SK-N-SH (cell line): ENCODE measurements around the gene ELMO1. TPM values are rescaled to one million over a fixed set of nuclear protein-coding genes. Genes with fewer than 3 reads are reported as not detected.

Experiments used
- CTCF ChIA-PET: fragments of 300-600, 350-600 bp; formaldehyde crosslinking; extraction: SDS; loops from one replicate; lab custom pipeline; 2021; lab: Yijun Ruan, JAX
- POLR2A ChIA-PET: fragments of 350-600 bp; sonication (Branson Sonifier 250); formaldehyde crosslinking; extraction: SDS; loops from one replicate; lab custom pipeline; 2020; ENCODE audit warnings: antibody characterized with exemption, inconsistent platforms; lab: Yijun Ruan, JAX
- DNase-seq: peaks from one replicate; pipeline ENCODE4 v3.0.0; 2012
- H2AFZ ChIP-seq: fragments of 200-600 bp; sonication (generic); 2 replicates; pipeline ENCODE4 v1.8.1; 2016; ENCODE audit warnings: antibody characterized with exemption, mild to moderate bottlenecking, low read depth
- H3F3A ChIP-seq: fragments of 200-600 bp; sonication (generic); replicated peaks from 2 replicates; pipeline ENCODE3; 2016; ENCODE audit warnings: antibody characterized with exemption, mild to moderate bottlenecking; ENCODE audit not compliant: insufficient read depth
- H3K27ac ChIP-seq, 2 experiments: fragments of 200-500 bp in 1 of 2; fragments of 200-600 bp in 1 of 2; sonication (Bioruptor generic) in 1 of 2; sonication (generic), shearing (Covaris generic) in 1 of 2; 2 replicates each; pipeline versions ENCODE4 v1.5.1 to v1.6.1; 2014 to 2016; ENCODE audit warnings: low read depth in 2 of 2, inconsistent platforms in 1 of 2, low read length in 1 of 2, mild to moderate bottlenecking in 1 of 2, mixed read lengths in 1 of 2
- H3K27me3 ChIP-seq: fragments of 200-600 bp; sonication (generic), shearing (Covaris generic); 2 replicates; pipeline ENCODE4 v1.6.1; 2016; ENCODE audit warnings: mixed run types; ENCODE audit not compliant: insufficient read depth
- H3K36me3 ChIP-seq, 2 experiments: fragments of 200-500 bp in 1 of 2; fragments of 200-600 bp in 1 of 2; sonication (Bioruptor generic) in 1 of 2; sonication (generic) in 1 of 2; replicated peaks in 1 of 2; 2 replicates each; pipeline versions ENCODE3 to v1.5.1; 2014 to 2016; ENCODE audit warnings: low read length in 1 of 2, mild to moderate bottlenecking in 1 of 2; ENCODE audit not compliant: insufficient read depth in 2 of 2, control insufficient read depth in 1 of 2
- H3K4me1 ChIP-seq, 2 experiments: fragments of 200-500 bp in 1 of 2; fragments of 200-600 bp in 1 of 2; sonication (Bioruptor generic) in 1 of 2; sonication (generic), shearing (Covaris generic) in 1 of 2; 2 replicates each; pipeline versions ENCODE4 v1.5.1 to v1.6.1; 2014 to 2016; ENCODE audit warnings: low read depth in 1 of 2, low read length in 1 of 2, mixed run types in 1 of 2; ENCODE audit not compliant: insufficient read depth in 2 of 2, control insufficient read depth in 1 of 2
- H3K4me2 ChIP-seq: fragments of 200-600 bp; sonication (generic), shearing (Covaris generic); 2 replicates; pipeline ENCODE4 v1.6.1; 2017; ENCODE audit warnings: mixed run types
- H3K4me3 ChIP-seq, 2 experiments: fragments of 200-500 bp in 1 of 2; fragments of 200-600 bp in 1 of 2; sonication (Bioruptor generic) in 1 of 2; sonication (generic), shearing (Covaris generic) in 1 of 2; 2 replicates each; pipeline versions ENCODE4 v1.5.1 to v1.8.1; 2014 to 2016; ENCODE audit warnings: low read depth in 2 of 2, inconsistent platforms in 1 of 2, low read length in 1 of 2, mild to moderate bottlenecking in 1 of 2, mixed read lengths in 1 of 2, moderate library complexity in 1 of 2
- H3K79me2 ChIP-seq: fragments of 200-600 bp; sonication (generic); 2 replicates; pipeline ENCODE4 v1.8.1; 2017; ENCODE audit warnings: mild to moderate bottlenecking; ENCODE audit not compliant: insufficient read depth
- H3K9ac ChIP-seq: fragments of 200-600 bp; sonication (generic); 2 replicates; pipeline ENCODE4 v1.6.1; 2017; ENCODE audit warnings: mixed run types
- H3K9me2 ChIP-seq: fragments of 200-600 bp; sonication (generic); 2 replicates; pipeline ENCODE4 v1.6.1; 2017; ENCODE audit warnings: mixed run types
- H3K9me3 ChIP-seq: fragments of 200-600 bp; sonication (generic); 2 replicates; pipeline ENCODE4 v1.6.1; 2017; ENCODE audit warnings: mixed run types, mild to moderate bottlenecking, moderate library complexity
- H4K20me1 ChIP-seq: fragments of 200-600 bp; sonication (generic); 2 replicates; pipeline ENCODE4 v1.6.1; 2017; ENCODE audit warnings: mild to moderate bottlenecking, mixed run types; ENCODE audit not compliant: insufficient read depth
- CHD2 ChIP-seq: fragments of 150-350 bp; IDR thresholded peaks from 2 replicates; pipeline ENCODE4 v1.6.1; 2018; ENCODE audit warnings: low read length; ENCODE audit not compliant: partially characterized antibody
- EP300 ChIP-seq, 2 experiments: IDR thresholded peaks; 2 replicates each; pipeline versions ENCODE4 v1.4.0 to v1.6.1; 2012; ENCODE audit warnings: borderline replicate concordance in 1 of 2, low read depth in 1 of 2, low read length in 1 of 2
- EZH2phosphoT487 ChIP-seq: fragments of 200-600 bp; sonication (generic); IDR thresholded peaks from 2 replicates; pipeline ENCODE4 v1.6.1; 2017; ENCODE audit warnings: low read depth, mixed run types, mild to moderate bottlenecking, antibody characterized with exemption, moderate library complexity, borderline replicate concordance
- FOSL2 ChIP-seq: IDR thresholded peaks from 2 replicates; pipeline ENCODE4 v1.4.0; 2012; ENCODE audit warnings: low read depth, mild to moderate bottlenecking, moderate library complexity, borderline replicate concordance
- GABPA ChIP-seq: IDR thresholded peaks from 2 replicates; pipeline ENCODE4 v1.4.0; 2012; ENCODE audit warnings: low read depth, mild to moderate bottlenecking
- GATA2 ChIP-seq: sonication (generic); formaldehyde crosslinking; IDR thresholded peaks from 2 replicates; pipeline ENCODE4 v1.5.0; 2020; ENCODE audit warnings: mild to moderate bottlenecking, missing genetic modification reagents
- NRF1 ChIP-seq: IDR thresholded peaks from 2 replicates; pipeline ENCODE4 v1.6.1; 2012; ENCODE audit warnings: low read depth, mild to moderate bottlenecking, low read length
- REST ChIP-seq: IDR thresholded peaks from 2 replicates; pipeline ENCODE4 v1.6.1; 2012; ENCODE audit warnings: mild to moderate bottlenecking, low read depth, low read length, moderate library complexity
- RFX5 ChIP-seq: IDR thresholded peaks from 2 replicates; pipeline ENCODE4 v1.6.1; 2012; ENCODE audit warnings: mild to moderate bottlenecking, improper control_type of control experiment, low read length
- RXRA ChIP-seq: IDR thresholded peaks from 2 replicates; pipeline ENCODE4 v1.4.0; 2012; ENCODE audit warnings: low read depth, mild to moderate bottlenecking, borderline replicate concordance
- SMC3 ChIP-seq: IDR thresholded peaks from 2 replicates; pipeline ENCODE4 v1.6.1; 2012; ENCODE audit warnings: low read depth, low read length, improper control_type of control experiment
- WGBS: methylation state at CpG from one replicate; pipeline ENCODE4 v1.1.6; 2017; ENCODE audit warnings: low lambda C conversion rate; 5-methylcytosine and 5-hydroxymethylcytosine counted together
- polyA plus RNA-seq, 3 experiments: library from polyadenylated mRNA; depleted of rRNA; stranded (reverse); fragments of >200 nt; gene quantifications; 2 replicates each; pipeline ENCODE4 v1.2.3, GENCODE V29; 2012
- TF ChIP-seq, protein P1 (sequence below): fragments of 200-600 bp; sonication (generic); IDR thresholded peaks from 2 replicates; pipeline ENCODE4 v1.6.1; 2017; ENCODE audit warnings: antibody characterized with exemption, mild to moderate bottlenecking, moderate library complexity

ELMO1 gene
- polyA plus RNA-seq, 1 of the 3 experiments (the other 2 are of a cell fraction), result 0.64 TPM

- TF ChIP-seq REST (no peak), GATA2 (no peak), EZH2phosphoT487 (no peak), GABPA (no peak)
- TF ChIP-seq, all 33 proteins: peak for 0
These were observed 275.0 kb downstream of the ELMO1 start (continued) for GRCh38 chr7:37173670-37174069.

GRCh38 chr7:37162106-37162505 is 286.6 kb downstream of the ELMO1 start:
- H4K20me1 ChIP-seq, result no peaks in the 10 kb centered on the region
- no peak overlapping the region for H3K9ac ChIP-seq
- no peaks in the 10 kb centered on the region for H3F3A ChIP-seq
- H3K36me3 ChIP-seq, result no peaks in the 10 kb centered on the region
- DNase-seq, result no peak
- TF ChIP-seq EP300 (IDR thresholded peaks at IDR 0.05; ENCODE audit: borderline replicate concordance in 1 of 2, low read depth in 1 of 2, low read length in 1 of 2) (no peak), CHD2 (no peak), FOSL2 (no peak), RXRA (no peak), NRF1 (no peak), REST (no peak), SMC3 (no peak), RFX5 (no peak)
- TF ChIP-seq, protein P1, sequence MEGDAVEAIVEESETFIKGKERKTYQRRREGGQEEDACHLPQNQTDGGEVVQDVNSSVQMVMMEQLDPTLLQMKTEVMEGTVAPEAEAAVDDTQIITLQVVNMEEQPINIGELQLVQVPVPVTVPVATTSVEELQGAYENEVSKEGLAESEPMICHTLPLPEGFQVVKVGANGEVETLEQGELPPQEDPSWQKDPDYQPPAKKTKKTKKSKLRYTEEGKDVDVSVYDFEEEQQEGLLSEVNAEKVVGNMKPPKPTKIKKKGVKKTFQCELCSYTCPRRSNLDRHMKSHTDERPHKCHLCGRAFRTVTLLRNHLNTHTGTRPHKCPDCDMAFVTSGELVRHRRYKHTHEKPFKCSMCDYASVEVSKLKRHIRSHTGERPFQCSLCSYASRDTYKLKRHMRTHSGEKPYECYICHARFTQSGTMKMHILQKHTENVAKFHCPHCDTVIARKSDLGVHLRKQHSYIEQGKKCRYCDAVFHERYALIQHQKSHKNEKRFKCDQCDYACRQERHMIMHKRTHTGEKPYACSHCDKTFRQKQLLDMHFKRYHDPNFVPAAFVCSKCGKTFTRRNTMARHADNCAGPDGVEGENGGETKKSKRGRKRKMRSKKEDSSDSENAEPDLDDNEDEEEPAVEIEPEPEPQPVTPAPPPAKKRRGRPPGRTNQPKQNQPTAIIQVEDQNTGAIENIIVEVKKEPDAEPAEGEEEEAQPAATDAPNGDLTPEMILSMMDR, result no peak
- ChIA-PET POLR2A (no interaction called here), CTCF (interaction anchor here (1.0 to 1.3 kb wide), 2 partner anchors 17 to 674 kb away, joined by 3 to 4 read pairs; no protein-coding TSS in a partner anchor)
- no peak overlapping the region for H3K4me3 ChIP-seq
- no peaks in the 10 kb centered on the region for H3K9me2 ChIP-seq
- no peak overlapping the region for H3K27ac ChIP-seq
- H2AFZ ChIP-seq, result no peak overlapping the region
- H3K4me2 ChIP-seq, result no peak overlapping the region
- no peaks in the 10 kb centered on the region for H3K79me2 ChIP-seq
- no peaks in the 10 kb centered on the region; the same call in 1 of the 2 replicates for H3K9me3 ChIP-seq
- 23% methylated on average over 5 of the region's 5 CpGs for WGBS
- H3K27me3 ChIP-seq, result no peaks in the 10 kb centered on the region
- no peaks in the 10 kb centered on the region for H3K4me1 ChIP-seq
